ENCODE measurements around the gene CPNE8.
A peak's percentile ranks its signal among the peaks of the same experiment; 100 is the strongest.

Gene CPNE8

GRCh38 chr12:38782359-38782758 is 123.0 kb downstream of the CPNE8 start:
- no peak for DNase-seq (ENCODE audit: low read depth)
- no peak for TF ChIP-seq CTCF (conservative IDR thresholded peaks at IDR 0.05; ENCODE audit: control insufficient read depth, insufficient read depth, low read depth, low read length)
- H3K4me3 ChIP-seq (ENCODE audit: control insufficient read depth, low read depth, low read length), result no peak overlapping the region

DNA sequence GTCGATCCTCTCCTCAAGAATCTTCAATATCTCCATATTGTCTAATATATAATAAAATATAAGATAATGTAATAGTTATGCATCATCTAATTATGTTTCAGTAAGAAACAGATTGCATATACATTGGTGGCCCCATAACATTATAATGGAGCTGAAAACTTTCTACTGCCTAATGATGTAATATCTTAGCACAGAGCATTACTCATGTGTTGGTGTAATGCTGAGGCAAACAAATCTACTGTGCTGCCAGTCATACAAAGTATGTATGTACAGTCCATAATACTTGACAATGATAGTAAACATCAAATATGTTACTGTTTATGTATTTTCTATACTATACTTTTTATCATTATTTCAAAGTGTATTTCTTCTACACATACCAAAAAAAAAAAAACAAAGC is 128.7 kb downstream of the CPNE8 start:
- peak; percentile 18 for DNase-seq (ENCODE audit: low read depth)
- TF ChIP-seq CTCF (conservative IDR thresholded peaks at IDR 0.05; ENCODE audit: control insufficient read depth, insufficient read depth, low read depth, low read length), result no peak
- no peak overlapping the region for H3K4me3 ChIP-seq (ENCODE audit: control insufficient read depth, low read depth, low read length)

DNA sequence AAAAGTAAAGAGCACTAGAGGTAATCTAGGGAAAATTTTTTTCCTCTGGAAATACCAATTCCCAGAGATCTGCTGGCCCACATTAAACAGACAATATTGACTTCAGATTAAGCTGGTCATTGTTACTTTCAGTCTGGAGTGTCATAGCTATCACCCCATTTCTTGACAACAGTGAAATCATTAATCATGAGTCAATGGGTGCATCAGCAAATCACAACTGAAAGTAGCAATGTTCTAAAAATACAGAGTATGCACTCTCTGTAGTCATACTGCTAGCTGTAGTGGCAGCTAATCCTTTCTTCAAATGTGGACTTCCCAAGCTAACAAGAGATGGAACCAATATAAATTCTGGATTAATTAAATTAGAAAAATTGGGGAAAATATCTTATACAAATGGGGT is 129.9 kb downstream of the CPNE8 start:
- TF ChIP-seq CTCF (conservative IDR thresholded peaks at IDR 0.05; ENCODE audit: control insufficient read depth, insufficient read depth, low read depth, low read length), result no peak
- no peak for DNase-seq (ENCODE audit: low read depth)
- no peak overlapping the region for H3K4me3 ChIP-seq (ENCODE audit: control insufficient read depth, low read depth, low read length)

DNA sequence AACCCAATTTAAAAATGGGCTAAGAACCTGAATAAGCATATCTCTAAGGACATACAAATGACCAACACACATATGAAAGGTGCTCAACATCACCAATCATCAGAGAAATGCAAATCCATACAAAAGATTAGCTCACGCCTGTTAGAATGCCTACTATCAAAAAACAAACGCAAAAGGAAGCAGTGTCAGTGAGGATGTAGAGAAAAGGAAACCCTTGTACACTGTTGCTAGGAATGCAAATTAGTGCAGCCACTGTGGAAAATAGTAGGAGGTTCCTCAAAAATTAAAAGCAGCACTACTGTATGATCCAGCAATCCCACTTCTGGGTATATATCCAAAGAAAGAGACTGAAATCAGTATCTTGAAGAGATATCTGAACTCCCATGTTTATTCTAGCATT is 133.0 kb downstream of the CPNE8 start:
- no peak for TF ChIP-seq CTCF (conservative IDR thresholded peaks at IDR 0.05; ENCODE audit: control insufficient read depth, insufficient read depth, low read depth, low read length)
- no peak for DNase-seq (ENCODE audit: low read depth)
- no peak overlapping the region for H3K4me3 ChIP-seq (ENCODE audit: control insufficient read depth, low read depth, low read length)

- no peak for TF ChIP-seq CTCF (conservative IDR thresholded peaks at IDR 0.05; ENCODE audit: control insufficient read depth, insufficient read depth, low read depth, low read length)
- no peak overlapping the region for H3K4me3 ChIP-seq (ENCODE audit: control insufficient read depth, low read depth, low read length)
- no peak for DNase-seq (ENCODE audit: low read depth)
Observed at GRCh38 chr12:38771871-38772270, 133.5 kb downstream of the CPNE8 start.

- TF ChIP-seq CTCF (conservative IDR thresholded peaks at IDR 0.05; ENCODE audit: control insufficient read depth, insufficient read depth, low read depth, low read length), result no peak
- H3K4me3 ChIP-seq (ENCODE audit: control insufficient read depth, low read depth, low read length), result no peak overlapping the region
- no peak for DNase-seq (ENCODE audit: low read depth)
Observed at GRCh38 chr12:38761636-38762342, 143.6 kb downstream of the CPNE8 start.

DNA sequence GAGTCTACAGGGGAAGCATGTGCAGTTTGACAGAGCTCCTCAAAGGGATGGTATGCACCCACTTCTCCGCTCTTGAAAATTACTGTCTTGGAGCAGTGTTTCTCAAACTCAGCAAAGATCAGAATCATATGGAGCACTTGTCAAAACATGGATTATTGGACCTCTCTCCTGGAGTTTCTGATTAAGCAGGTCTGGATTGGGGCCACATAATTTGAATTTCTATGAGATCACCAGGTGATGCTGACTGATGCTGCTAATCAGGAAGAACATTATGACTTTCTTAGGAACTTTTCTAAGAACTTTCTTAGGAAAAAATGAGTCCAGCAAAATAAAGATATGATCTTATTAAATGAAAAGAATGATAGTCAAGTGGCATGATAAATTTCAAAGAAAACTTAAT is 144.3 kb downstream of the CPNE8 start:
- no peak overlapping the region for H3K4me3 ChIP-seq (ENCODE audit: control insufficient read depth, low read depth, low read length)
- no peak for TF ChIP-seq CTCF (conservative IDR thresholded peaks at IDR 0.05; ENCODE audit: control insufficient read depth, insufficient read depth, low read depth, low read length)
- DNase-seq (ENCODE audit: low read depth), result no peak
